Stimulated activated effector memory CD8-positive, alpha-beta T cell treated with anti-CD3 and anti-CD28 coated beads, Interleukin-12 subunit alpha, Interleukin-12 subunit beta, amount 100 ng/mL, for 72 hours (primary cell): ENCODE data around the gene CLIC6.
A peak's percentile ranks its signal among the peaks of the same experiment; 100 is the strongest.

Experiments used
- ATAC-seq: fragments of 150-1000 bp; cut with Tn5 transposase; 2 replicates; pipeline ENCODE4 v1.10.0; 2021
- DNase-seq, 2 donors: peaks; one replicate each; pipeline ENCODE4 v3.0.0; 2021 to 2022; ENCODE audit warnings: low spot score in 2 of 2
- H3K27ac Mint-ChIP-seq: one replicate; pipeline ENCODE4 v1.8.0; 2022; ENCODE audit warnings: mild to moderate bottlenecking, mixed read lengths
- H3K36me3 Mint-ChIP-seq: one replicate; pipeline ENCODE4 v1.8.0; 2022; ENCODE audit warnings: mild to moderate bottlenecking, mixed read lengths
- H3K4me1 Mint-ChIP-seq: one replicate; pipeline ENCODE4 v1.8.0; 2022; ENCODE audit warnings: mixed read lengths
- H3K4me3 Mint-ChIP-seq: one replicate; pipeline ENCODE4 v1.8.0; 2022; ENCODE audit warnings: mild to moderate bottlenecking, mixed read lengths
- H3K9me3 Mint-ChIP-seq: one replicate; pipeline ENCODE4 v1.8.0; 2022; ENCODE audit warnings: mixed read lengths

CLIC6 gene

GRCh38 chr21:34695434-34695833 is 26.6 kb downstream of the CLIC6 start:
- Mint-ChIP-seq H3K36me3 (no peaks in the 10 kb centered on the region), H3K4me1 (no peaks in the 10 kb centered on the region), H3K27ac (no peak overlapping the region), H3K9me3 (no peaks in the 10 kb centered on the region), H3K4me3 (no peak overlapping the region)
- DNase-seq, result no peak
- ATAC-seq, result no peak

GRCh38 chr21:34696121-34696520 is 27.3 kb downstream of the CLIC6 start:
- H3K36me3 Mint-ChIP-seq, result no peaks in the 10 kb centered on the region
- H3K4me3 Mint-ChIP-seq, result no peak overlapping the region
- no peak overlapping the region for H3K27ac Mint-ChIP-seq
- ATAC-seq, result no peak
- DNase-seq, result no peak
- no peaks in the 10 kb centered on the region for H3K4me1 Mint-ChIP-seq
- no peaks in the 10 kb centered on the region for H3K9me3 Mint-ChIP-seq

- H3K36me3 Mint-ChIP-seq, result no peaks in the 10 kb centered on the region
- ATAC-seq (no peak), DNase-seq (no peak)
- no peak overlapping the region for H3K27ac Mint-ChIP-seq
- no peak overlapping the region for H3K4me3 Mint-ChIP-seq
- no peaks in the 10 kb centered on the region for H3K4me1 Mint-ChIP-seq
- no peaks in the 10 kb centered on the region for H3K9me3 Mint-ChIP-seq
These were observed 29.0 kb downstream of the CLIC6 start for GRCh38 chr21:34697826-34698225.

- H3K4me1 Mint-ChIP-seq, result no peaks in the 10 kb centered on the region
- H3K36me3 Mint-ChIP-seq, result no peaks in the 10 kb centered on the region
- H3K27ac Mint-ChIP-seq, result no peak overlapping the region
- DNase-seq (no peak), ATAC-seq (no peak)
- H3K4me3 Mint-ChIP-seq, result no peak overlapping the region
- H3K9me3 Mint-ChIP-seq, result no peaks in the 10 kb centered on the region
These were observed 29.6 kb downstream of the CLIC6 start for GRCh38 chr21:34698270-34699015.

GRCh38 chr21:34700605-34701004 is 31.8 kb downstream of the CLIC6 start:
- Mint-ChIP-seq H3K4me1 (no peaks in the 10 kb centered on the region), H3K9me3 (no peaks in the 10 kb centered on the region), H3K27ac (no peak overlapping the region), H3K4me3 (no peak overlapping the region), H3K36me3 (no peaks in the 10 kb centered on the region)
- DNase-seq (no peak), ATAC-seq (no peak)

- ATAC-seq, result no peak
- H3K4me3 Mint-ChIP-seq, result no peak overlapping the region
- peaks cover 5% of the 10 kb centered on the region for H3K4me1 Mint-ChIP-seq
- DNase-seq, result no peak
- no peaks in the 10 kb centered on the region for H3K9me3 Mint-ChIP-seq
- no peak overlapping the region for H3K27ac Mint-ChIP-seq
- H3K36me3 Mint-ChIP-seq, result no peaks in the 10 kb centered on the region
These were observed 32.9 kb downstream of the CLIC6 start for GRCh38 chr21:34701726-34702125.

GRCh38 chr21:34702341-34703170 is 33.8 kb downstream of the CLIC6 start:
- Mint-ChIP-seq H3K27ac (no peak overlapping the region), H3K4me1 (peaks cover 10% of the 10 kb centered on the region), H3K4me3 (no peak overlapping the region), H3K9me3 (no peaks in the 10 kb centered on the region), H3K36me3 (no peaks in the 10 kb centered on the region)
- no peak for DNase-seq
- ATAC-seq, result no peak

- Mint-ChIP-seq H3K4me3 (no peak overlapping the region), H3K4me1 (peaks cover 20% of the 10 kb centered on the region), H3K27ac (no peak overlapping the region), H3K36me3 (no peaks in the 10 kb centered on the region), H3K9me3 (no peaks in the 10 kb centered on the region)
- DNase-seq (no peak), ATAC-seq (no peak)
These were observed 34.8 kb downstream of the CLIC6 start for GRCh38 chr21:34703571-34703970.

- Mint-ChIP-seq H3K4me3 (no peak overlapping the region), H3K4me1 (peaks cover 20% of the 10 kb centered on the region), H3K36me3 (no peaks in the 10 kb centered on the region), H3K27ac (no peak overlapping the region), H3K9me3 (no peaks in the 10 kb centered on the region)
- ATAC-seq, result no peak
- DNase-seq, result no peak
These were observed 35.3 kb downstream of the CLIC6 start for GRCh38 chr21:34704119-34704518.

GRCh38 chr21:34705011-34705410 is 36.2 kb downstream of the CLIC6 start:
- DNase-seq (no peak), ATAC-seq (no peak)
- Mint-ChIP-seq H3K36me3 (no peaks in the 10 kb centered on the region), H3K4me3 (no peak overlapping the region), H3K4me1 (peaks cover 20% of the 10 kb centered on the region), H3K9me3 (no peaks in the 10 kb centered on the region), H3K27ac (no peak overlapping the region)

GRCh38 chr21:34706337-34706736 is 37.5 kb downstream of the CLIC6 start:
- ATAC-seq (no peak), DNase-seq (no peak)
- peaks cover 20% of the 10 kb centered on the region for H3K4me1 Mint-ChIP-seq
- no peaks in the 10 kb centered on the region for H3K9me3 Mint-ChIP-seq
- no peak overlapping the region for H3K4me3 Mint-ChIP-seq
- no peaks in the 10 kb centered on the region for H3K36me3 Mint-ChIP-seq
- H3K27ac Mint-ChIP-seq, result no peak overlapping the region

- Mint-ChIP-seq H3K36me3 (no peaks in the 10 kb centered on the region), H3K27ac (no peak overlapping the region), H3K4me3 (no peak overlapping the region), H3K9me3 (no peaks in the 10 kb centered on the region), H3K4me1 (peaks cover 20% of the 10 kb centered on the region)
- peak; percentile 27 to 78 for DNase-seq
- ATAC-seq, result peak; percentile 99
These were observed 39.1 kb downstream of the CLIC6 start for GRCh38 chr21:34707876-34708325.

- peaks cover 21% of the 10 kb centered on the region for H3K4me1 Mint-ChIP-seq
- H3K27ac Mint-ChIP-seq, result no peak overlapping the region
- no peaks in the 10 kb centered on the region for H3K36me3 Mint-ChIP-seq
- H3K9me3 Mint-ChIP-seq, result no peaks in the 10 kb centered on the region
- no peak overlapping the region for H3K4me3 Mint-ChIP-seq
- no peak for ATAC-seq
- no peak for DNase-seq
These were observed 44.8 kb downstream of the CLIC6 start for GRCh38 chr21:34713621-34714020.

GRCh38 chr21:34715518-34715917 is 46.7 kb downstream of the CLIC6 start:
- no peak overlapping the region for H3K4me3 Mint-ChIP-seq
- no peak overlapping the region for H3K27ac Mint-ChIP-seq
- H3K4me1 Mint-ChIP-seq, result peaks cover 21% of the 10 kb centered on the region
- no peaks in the 10 kb centered on the region for H3K36me3 Mint-ChIP-seq
- DNase-seq (peak in 1 of 2 donors; percentile 59), ATAC-seq (peak; percentile 67)
- no peaks in the 10 kb centered on the region for H3K9me3 Mint-ChIP-seq

GRCh38 chr21:34715985-34716596 is 47.3 kb downstream of the CLIC6 start:
- H3K9me3 Mint-ChIP-seq, result no peaks in the 10 kb centered on the region
- peak; percentile 76 for ATAC-seq
- no peak overlapping the region for H3K4me3 Mint-ChIP-seq

More at GRCh38 chr21:34715985-34716596, 47.3 kb downstream of the CLIC6 start:
- peaks cover 21% of the 10 kb centered on the region for H3K4me1 Mint-ChIP-seq
- H3K36me3 Mint-ChIP-seq, result no peaks in the 10 kb centered on the region
- H3K27ac Mint-ChIP-seq, result no peak overlapping the region
- peak in 1 of 2 donors; percentile 58 for DNase-seq
